OCI-LY7 (cell line): ENCODE results near the gene WDR82.

Experiments
- EZH2phosphoT487 ChIP-seq: fragments of 200-600 bp; sonication (generic); IDR thresholded peaks from 2 replicates; pipeline ENCODE4 v1.6.1; 2018; ENCODE audit warnings: low read depth, borderline replicate concordance, mild to moderate bottlenecking, mixed run types, antibody characterized with exemption, low read length, moderate library complexity, mixed read lengths
- TF ChIP-seq, protein P1 (sequence below): fragments of 200-600 bp; sonication (generic); conservative IDR thresholded peaks from 2 replicates; pipeline ENCODE4 v1.5.1; 2014; ENCODE audit warnings: mild to moderate bottlenecking, antibody characterized with exemption, low read length, moderate library complexity, mixed read lengths

DNA sequence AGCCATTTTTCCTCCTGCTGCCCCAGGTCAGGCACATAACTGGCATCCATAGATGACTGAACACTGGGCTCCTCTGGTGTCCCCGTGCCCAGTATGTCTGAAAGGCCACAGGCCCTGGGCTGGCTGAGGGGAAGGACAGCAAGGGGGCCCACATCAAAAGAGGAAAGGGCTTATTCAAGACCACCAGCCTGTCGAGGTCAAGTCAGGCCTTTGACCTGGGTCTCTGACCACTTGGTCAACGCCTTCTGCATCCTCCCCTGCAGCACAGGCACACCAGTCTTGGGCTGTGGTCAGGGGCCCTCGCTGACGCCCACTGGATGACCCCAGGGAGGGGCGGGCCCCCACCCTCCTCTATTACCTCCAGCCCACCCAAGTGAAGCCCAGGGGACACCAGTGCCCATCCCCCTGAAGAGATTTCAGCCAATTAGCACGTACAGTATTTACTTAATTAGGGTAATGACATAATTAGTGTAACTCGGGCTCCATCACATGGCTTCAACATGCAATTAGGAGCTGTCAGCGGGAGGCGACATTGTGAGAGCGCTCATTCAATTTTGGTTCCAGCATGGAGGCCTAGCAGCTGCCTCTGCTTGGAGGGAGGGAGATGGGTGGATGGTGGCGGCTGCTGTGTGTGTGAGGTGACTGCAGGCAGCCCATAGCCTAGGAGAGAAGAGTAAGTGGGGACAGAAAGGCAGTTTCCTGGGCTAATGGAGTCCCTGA lies 24.1 kb upstream of the WDR82 start:
- TF ChIP-seq, protein P1, sequence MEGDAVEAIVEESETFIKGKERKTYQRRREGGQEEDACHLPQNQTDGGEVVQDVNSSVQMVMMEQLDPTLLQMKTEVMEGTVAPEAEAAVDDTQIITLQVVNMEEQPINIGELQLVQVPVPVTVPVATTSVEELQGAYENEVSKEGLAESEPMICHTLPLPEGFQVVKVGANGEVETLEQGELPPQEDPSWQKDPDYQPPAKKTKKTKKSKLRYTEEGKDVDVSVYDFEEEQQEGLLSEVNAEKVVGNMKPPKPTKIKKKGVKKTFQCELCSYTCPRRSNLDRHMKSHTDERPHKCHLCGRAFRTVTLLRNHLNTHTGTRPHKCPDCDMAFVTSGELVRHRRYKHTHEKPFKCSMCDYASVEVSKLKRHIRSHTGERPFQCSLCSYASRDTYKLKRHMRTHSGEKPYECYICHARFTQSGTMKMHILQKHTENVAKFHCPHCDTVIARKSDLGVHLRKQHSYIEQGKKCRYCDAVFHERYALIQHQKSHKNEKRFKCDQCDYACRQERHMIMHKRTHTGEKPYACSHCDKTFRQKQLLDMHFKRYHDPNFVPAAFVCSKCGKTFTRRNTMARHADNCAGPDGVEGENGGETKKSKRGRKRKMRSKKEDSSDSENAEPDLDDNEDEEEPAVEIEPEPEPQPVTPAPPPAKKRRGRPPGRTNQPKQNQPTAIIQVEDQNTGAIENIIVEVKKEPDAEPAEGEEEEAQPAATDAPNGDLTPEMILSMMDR, result 0 out of 2 replicates have a peak, but pooled peaks have one; percentile 23
- no peak for TF ChIP-seq EZH2phosphoT487
